GM06990 (cell line): ENCODE data around the gene TFR2.

Experiments used
- DNase-seq: peaks from one replicate; pipeline ENCODE4 v3.0.0-alpha.2; 2011; ENCODE audit not compliant: insufficient read length; ENCODE audit errors: extremely low read depth
- H3K27me3 ChIP-seq: replicated peaks from 2 replicates; pipeline ENCODE4 v1.6.0; 2011; ENCODE audit warnings: low read length; ENCODE audit not compliant: control insufficient read depth, insufficient read depth
- H3K36me3 ChIP-seq: 2 replicates; pipeline ENCODE4 v1.5.1; 2011; ENCODE audit warnings: low read length; ENCODE audit not compliant: control insufficient read depth, insufficient read depth
- H3K4me3 ChIP-seq: replicated peaks from 2 replicates; pipeline ENCODE4 v1.5.1; 2011; ENCODE audit warnings: low read depth, mild to moderate bottlenecking, control low read depth, low read length
- CTCF ChIP-seq: IDR thresholded peaks from 2 replicates; pipeline ENCODE4 v1.5.1; 2011; ENCODE audit warnings: low read length, control low read depth, mild to moderate bottlenecking, inconsistent platforms; ENCODE audit not compliant: insufficient read depth, poor library complexity, severe bottlenecking

Gene TFR2

GRCh38 chr7:100578246-100579183 is 62.8 kb downstream of the TFR2 start:
- no peak for DNase-seq
- TF ChIP-seq CTCF: no peak
- Histone ChIP-seq H3K4me3 (no peak overlapping the region), H3K36me3 (peaks cover 45% of the 10 kb centered on the region), H3K27me3 (no peaks in the 10 kb centered on the region)

- peaks cover 50% of the 10 kb centered on the region for H3K36me3 ChIP-seq
Measured at GRCh38 chr7:100577507-100577906, 63.8 kb downstream of the TFR2 start.

GRCh38 chr7:100577103-100577502 is 64.2 kb downstream of the TFR2 start:
- Histone ChIP-seq H3K36me3 (peaks cover 50% of the 10 kb centered on the region), H3K27me3 (no peaks in the 10 kb centered on the region), H3K4me3 (no peak overlapping the region)
- TF ChIP-seq CTCF: no peak
- no peak for DNase-seq

More at GRCh38 chr7:100577507-100577906, 63.8 kb downstream of the TFR2 start:
- TF ChIP-seq CTCF: no peak
- DNase-seq: no peak
- H3K27me3 ChIP-seq: no peaks in the 10 kb centered on the region
- H3K4me3 ChIP-seq: no peak overlapping the region

DNA sequence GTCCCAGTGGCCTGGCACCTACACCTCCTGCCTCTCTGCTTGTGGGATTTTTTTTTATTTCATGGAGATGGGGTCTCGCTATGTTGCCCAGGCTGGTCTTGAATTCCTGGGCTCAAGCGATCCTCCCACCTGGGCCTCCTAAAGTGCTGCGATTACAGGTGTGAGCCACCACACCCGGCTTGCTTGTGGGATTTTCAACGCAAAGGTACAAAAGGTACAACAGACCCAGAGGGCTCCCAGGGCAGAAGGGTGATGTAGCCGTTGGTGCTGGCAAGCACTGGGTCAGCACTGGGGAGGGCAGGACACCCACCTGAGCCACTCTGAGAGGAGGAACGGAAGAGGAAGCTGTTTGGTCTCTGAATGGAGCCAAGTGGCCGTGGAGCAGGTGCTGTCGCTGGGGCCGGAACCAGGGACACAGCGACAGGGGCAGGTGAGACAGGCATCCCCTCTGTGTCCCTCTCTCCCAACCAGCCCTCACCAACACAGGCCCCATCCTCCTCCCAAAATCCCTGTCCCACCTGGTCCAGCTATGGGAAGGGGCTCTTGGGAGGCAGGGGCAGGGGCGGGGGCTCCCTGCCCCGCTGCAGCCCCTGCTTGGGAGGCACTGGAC is 64.9 kb downstream of the TFR2 start:
- H3K4me3 ChIP-seq: no peak overlapping the region
- peaks cover 45% of the 10 kb centered on the region for H3K36me3 ChIP-seq
- no peaks in the 10 kb centered on the region for H3K27me3 ChIP-seq
- DNase-seq: no peak
- TF ChIP-seq CTCF: no peak

GRCh38 chr7:100575746-100576383 is 65.5 kb downstream of the TFR2 start:
- Histone ChIP-seq H3K4me3 (no peak overlapping the region), H3K36me3 (peaks cover 39% of the 10 kb centered on the region)

More at GRCh38 chr7:100575746-100576383, 65.5 kb downstream of the TFR2 start:
- no peaks in the 10 kb centered on the region for H3K27me3 ChIP-seq
- TF ChIP-seq CTCF: no peak
- no peak for DNase-seq
